OCI-LY1 (cell line): ENCODE results near the gene FOXC2.

Experiments
- CTCF ChIP-seq: fragments of 200-600 bp; sonication (generic), shearing (Covaris generic); IDR thresholded peaks from 2 replicates; pipeline ENCODE4 v1.5.1; 2017; ENCODE audit warnings: mild to moderate bottlenecking, antibody characterized with exemption, low read length, moderate library complexity, mixed read lengths
- EZH2 ChIP-seq: fragments of 200-600 bp; sonication (generic), shearing (Covaris generic); IDR thresholded peaks from 2 replicates; pipeline ENCODE4 v1.8.0; 2017; ENCODE audit warnings: borderline replicate concordance, mixed run types, mild to moderate bottlenecking, antibody characterized with exemption, low read length, moderate library complexity, mixed read lengths

GRCh38 chr16:86578061-86578599 lies 11.5 kb downstream of the FOXC2 start, which contains the start of gene FOXL1:
- TF ChIP-seq CTCF (no peak), EZH2 (no peak)
